Progenitor cell of endocrine pancreas (in vitro differentiated cells): ENCODE results near the gene DHX57. TPM values are rescaled to one million over a fixed set of nuclear protein-coding genes. Genes with fewer than 3 reads are reported as not detected.

ENCODE experiments used
- DNase-seq: peaks from one replicate; pipeline ENCODE4 v3.0.0; 2021; ENCODE audit warnings: low spot score; ENCODE audit not compliant: unreplicated experiment
- H3K27ac Mint-ChIP-seq: 2 replicates; pipeline ENCODE4 v1.8.0; 2021; ENCODE audit warnings: mild to moderate bottlenecking, moderate library complexity, mixed read lengths
- H3K27me3 Mint-ChIP-seq: 2 replicates; pipeline ENCODE4 v1.8.0; 2021; ENCODE audit warnings: mixed read lengths
- H3K36me3 Mint-ChIP-seq: 2 replicates; pipeline ENCODE4 v1.8.0; 2022; ENCODE audit warnings: mixed read lengths; ENCODE audit not compliant: insufficient read depth
- H3K4me1 Mint-ChIP-seq: 2 replicates; pipeline ENCODE4 v1.8.0; 2021; ENCODE audit warnings: low read depth, mixed read lengths
- H3K4me3 Mint-ChIP-seq: 2 replicates; pipeline ENCODE4 v1.8.0; 2021; ENCODE audit warnings: low read depth, mild to moderate bottlenecking, moderate library complexity, mixed read lengths
- H3K9me3 Mint-ChIP-seq: 2 replicates; pipeline ENCODE4 v1.8.0; 2021; ENCODE audit warnings: low read depth, mixed read lengths
- CTCF ChIP-seq: fragments of 200-600 bp; sonication (generic); IDR thresholded peaks from one replicate; pipeline ENCODE4 v1.5.0; 2021; ENCODE audit warnings: antibody characterized with exemption, mild to moderate bottlenecking; ENCODE audit not compliant: unreplicated experiment
- total RNA-seq: library from RNA; stranded (reverse); gene quantifications from 2 replicates; pipeline ENCODE4 v1.2.1, GENCODE V29; 2021

The DHX57 gene
- total RNA-seq, 1 donor from 2014 or later: 30.4 TPM

- no peak for DNase-seq
- no peak overlapping the region for H3K4me3 Mint-ChIP-seq
- no peaks in the 10 kb centered on the region for H3K9me3 Mint-ChIP-seq
- TF ChIP-seq CTCF: no peak
- H3K4me1 Mint-ChIP-seq: no peaks in the 10 kb centered on the region
- no peak overlapping the region for H3K27ac Mint-ChIP-seq
- H3K36me3 Mint-ChIP-seq: peaks cover 35% of the 10 kb centered on the region
- no peaks in the 10 kb centered on the region for H3K27me3 Mint-ChIP-seq
Observed at GRCh38 chr2:38856165-38856564, 19.6 kb downstream of the DHX57 start.

GRCh38 chr2:38850045-38850444, 25.7 kb downstream of the DHX57 start:
- Mint-ChIP-seq H3K4me3 (no peak overlapping the region), H3K27ac (no peak overlapping the region), H3K27me3 (no peaks in the 10 kb centered on the region), H3K9me3 (no peaks in the 10 kb centered on the region), H3K4me1 (no peaks in the 10 kb centered on the region), H3K36me3 (peaks cover 32% of the 10 kb centered on the region)
- TF ChIP-seq CTCF: no peak
- DNase-seq: no peak

DNA sequence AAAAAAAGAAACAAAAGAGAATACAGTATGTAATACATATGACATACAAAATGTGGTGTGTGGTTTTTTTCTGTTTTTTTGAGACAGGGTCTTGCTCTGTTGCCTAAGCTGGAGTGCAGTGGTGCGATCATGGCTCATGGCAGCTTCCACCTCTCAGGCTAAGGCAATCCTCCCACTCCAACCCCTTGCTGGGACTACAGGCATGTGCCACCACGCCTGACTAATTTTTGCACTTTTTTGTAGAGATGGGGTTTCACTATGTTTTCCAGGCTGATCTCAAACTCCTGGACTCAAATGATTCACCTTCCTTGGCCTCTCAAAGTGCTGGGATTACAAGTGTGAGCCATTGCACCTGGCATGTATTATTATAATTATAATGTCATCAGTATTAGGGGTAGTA, 38.9 kb downstream of the DHX57 start:
- DNase-seq: no peak
- no peak overlapping the region for H3K27ac Mint-ChIP-seq
- no peaks in the 10 kb centered on the region for H3K9me3 Mint-ChIP-seq
- no peaks in the 10 kb centered on the region for H3K4me1 Mint-ChIP-seq
- H3K36me3 Mint-ChIP-seq: peaks cover 13% of the 10 kb centered on the region
- no peak for TF ChIP-seq CTCF
- no peaks in the 10 kb centered on the region for H3K27me3 Mint-ChIP-seq
- no peak overlapping the region for H3K4me3 Mint-ChIP-seq

DNA sequence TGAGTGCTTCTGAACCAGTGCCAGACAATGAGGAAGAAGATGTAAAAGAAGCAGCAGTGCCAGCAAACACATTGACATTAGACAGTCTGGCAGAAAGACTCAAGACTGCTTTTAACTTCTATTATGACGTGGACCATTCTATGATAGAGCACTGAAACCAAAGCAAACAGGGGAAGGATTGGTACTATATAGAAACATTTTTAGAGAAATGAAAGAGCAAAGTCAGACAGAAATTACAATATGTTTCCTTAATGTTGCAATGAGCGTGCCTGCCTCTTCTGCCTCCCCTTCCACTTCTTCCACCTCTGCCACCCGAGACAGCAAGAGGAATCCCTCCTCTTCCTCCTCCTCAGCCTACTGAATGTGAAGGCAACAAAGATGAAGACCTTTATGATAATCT, 39.7 kb downstream of the DHX57 start:
- TF ChIP-seq CTCF: no peak
- no peak overlapping the region for H3K27ac Mint-ChIP-seq
- H3K4me1 Mint-ChIP-seq: no peaks in the 10 kb centered on the region
- H3K4me3 Mint-ChIP-seq: no peak overlapping the region
- no peak for DNase-seq
- no peaks in the 10 kb centered on the region for H3K9me3 Mint-ChIP-seq
- H3K36me3 Mint-ChIP-seq: peaks cover 8% of the 10 kb centered on the region
- H3K27me3 Mint-ChIP-seq: no peaks in the 10 kb centered on the region

GRCh38 chr2:38835015-38835601, 40.6 kb downstream of the DHX57 start:
- Mint-ChIP-seq H3K4me3 (no peak overlapping the region), H3K9me3 (no peaks in the 10 kb centered on the region), H3K36me3 (peaks cover 8% of the 10 kb centered on the region), H3K27me3 (no peaks in the 10 kb centered on the region), H3K4me1 (no peaks in the 10 kb centered on the region), H3K27ac (no peak overlapping the region)
- no peak for DNase-seq
- TF ChIP-seq CTCF: peak; percentile 55
